Measurements from ENCODE around the gene MAD2L2. TPM values are rescaled to one million over a fixed set of nuclear protein-coding genes. Genes with fewer than 3 reads are reported as not detected.

MAD2L2 gene
- total RNA-seq, 1 donor from 2014 or later: 34.9 TPM

DNA sequence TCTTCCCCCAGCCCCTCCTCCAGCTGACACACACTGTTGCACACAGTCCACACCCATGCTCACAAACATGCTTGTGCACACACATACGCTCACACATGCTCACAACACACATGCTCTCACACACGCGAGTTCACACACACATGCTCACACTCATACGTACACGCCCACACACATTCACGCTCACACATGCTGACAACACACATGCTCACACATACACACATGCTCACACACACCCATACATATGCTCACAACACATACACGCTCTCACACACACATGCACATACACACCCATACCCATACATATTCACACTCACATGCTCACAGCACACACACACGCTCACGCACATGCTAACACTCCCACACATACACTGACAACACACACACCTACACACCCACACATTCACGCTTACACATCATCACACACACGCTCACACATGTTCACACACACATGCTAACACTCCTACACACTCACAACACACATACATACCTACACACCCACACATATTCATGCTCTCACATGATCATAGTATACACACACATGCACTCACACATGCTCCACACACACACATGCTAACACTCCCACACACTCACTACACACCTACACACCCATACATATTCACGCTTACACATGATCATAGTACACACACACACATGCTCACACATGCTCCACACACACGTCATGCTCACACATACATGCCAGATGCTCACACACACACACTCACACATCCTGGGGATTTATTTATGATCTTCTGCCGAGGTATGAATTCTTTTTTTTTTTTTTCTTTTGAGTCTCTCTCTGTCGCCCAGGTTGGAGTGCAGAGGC lies 21.2 kb upstream of the MAD2L2 start:
- no peak overlapping the region for H3K27ac Mint-ChIP-seq
- ATAC-seq (ENCODE audit: low read depth): no peak

DNA sequence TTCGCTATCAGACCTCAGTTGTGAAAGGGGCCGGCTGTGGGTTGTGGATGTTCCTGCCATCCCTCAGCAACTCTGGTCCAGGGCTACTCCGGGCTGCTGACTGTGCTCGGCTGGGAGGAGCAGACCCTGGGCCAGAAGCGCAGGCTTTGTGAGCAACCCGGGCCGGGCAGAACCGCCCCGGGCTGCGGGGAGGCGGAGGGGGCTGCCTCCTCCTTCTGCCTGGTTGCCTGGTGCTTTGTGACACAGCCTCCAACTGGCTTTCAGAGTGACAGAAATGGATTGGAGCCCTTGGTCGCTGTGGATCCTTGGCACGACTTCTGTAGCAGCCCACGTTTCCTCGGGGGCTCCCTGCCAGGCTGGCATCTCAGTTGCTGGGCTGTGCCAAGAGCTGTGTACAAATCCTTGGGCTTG lies 20.6 kb upstream of the MAD2L2 start:
- no peaks in the 10 kb centered on the region for H3K9me3 Mint-ChIP-seq
- H3K27me3 Mint-ChIP-seq: peaks cover 6% of the 10 kb centered on the region
- no peak overlapping the region for H3K27ac Mint-ChIP-seq
- POLR2A ChIA-PET: interaction anchor here (0.6 kb wide), 2 partner anchors 9 to 17 kb away, joined by 4 to 5 read pairs; no protein-coding TSS in a partner anchor
- H3K4me3 Mint-ChIP-seq: no peak overlapping the region
- ATAC-seq (ENCODE audit: low read depth) (no peak), DNase-seq (no peak)
- TF ChIP-seq, protein P1, sequence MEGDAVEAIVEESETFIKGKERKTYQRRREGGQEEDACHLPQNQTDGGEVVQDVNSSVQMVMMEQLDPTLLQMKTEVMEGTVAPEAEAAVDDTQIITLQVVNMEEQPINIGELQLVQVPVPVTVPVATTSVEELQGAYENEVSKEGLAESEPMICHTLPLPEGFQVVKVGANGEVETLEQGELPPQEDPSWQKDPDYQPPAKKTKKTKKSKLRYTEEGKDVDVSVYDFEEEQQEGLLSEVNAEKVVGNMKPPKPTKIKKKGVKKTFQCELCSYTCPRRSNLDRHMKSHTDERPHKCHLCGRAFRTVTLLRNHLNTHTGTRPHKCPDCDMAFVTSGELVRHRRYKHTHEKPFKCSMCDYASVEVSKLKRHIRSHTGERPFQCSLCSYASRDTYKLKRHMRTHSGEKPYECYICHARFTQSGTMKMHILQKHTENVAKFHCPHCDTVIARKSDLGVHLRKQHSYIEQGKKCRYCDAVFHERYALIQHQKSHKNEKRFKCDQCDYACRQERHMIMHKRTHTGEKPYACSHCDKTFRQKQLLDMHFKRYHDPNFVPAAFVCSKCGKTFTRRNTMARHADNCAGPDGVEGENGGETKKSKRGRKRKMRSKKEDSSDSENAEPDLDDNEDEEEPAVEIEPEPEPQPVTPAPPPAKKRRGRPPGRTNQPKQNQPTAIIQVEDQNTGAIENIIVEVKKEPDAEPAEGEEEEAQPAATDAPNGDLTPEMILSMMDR (IDR thresholded peaks at IDR 0.05): no peak
- H3K36me3 Mint-ChIP-seq (ENCODE audit: low read depth): no peaks in the 10 kb centered on the region
- CTCF ChIA-PET: no interaction called here
- H3K4me1 Mint-ChIP-seq: no peaks in the 10 kb centered on the region
- intact Hi-C loops (cut with micrococcal nuclease): no loop called here

More for the DNA sequence above, 21.2 kb upstream of the MAD2L2 start:
- no peaks in the 10 kb centered on the region for H3K9me3 Mint-ChIP-seq
- no peaks in the 10 kb centered on the region for H3K4me1 Mint-ChIP-seq
- no peaks in the 10 kb centered on the region for H3K36me3 Mint-ChIP-seq (ENCODE audit: low read depth)
- ChIA-PET CTCF (no interaction called here), POLR2A (interaction anchor here (0.6 kb wide), 1 partner anchor 17 kb away, joined by 5 read pairs; no protein-coding TSS in a partner anchor)
- no peak for DNase-seq
- H3K4me3 Mint-ChIP-seq: no peak overlapping the region
- peaks cover 6% of the 10 kb centered on the region for H3K27me3 Mint-ChIP-seq
- intact Hi-C loops (cut with micrococcal nuclease): no loop called here
- TF ChIP-seq, protein P1 (IDR thresholded peaks at IDR 0.05): no peak

DNA sequence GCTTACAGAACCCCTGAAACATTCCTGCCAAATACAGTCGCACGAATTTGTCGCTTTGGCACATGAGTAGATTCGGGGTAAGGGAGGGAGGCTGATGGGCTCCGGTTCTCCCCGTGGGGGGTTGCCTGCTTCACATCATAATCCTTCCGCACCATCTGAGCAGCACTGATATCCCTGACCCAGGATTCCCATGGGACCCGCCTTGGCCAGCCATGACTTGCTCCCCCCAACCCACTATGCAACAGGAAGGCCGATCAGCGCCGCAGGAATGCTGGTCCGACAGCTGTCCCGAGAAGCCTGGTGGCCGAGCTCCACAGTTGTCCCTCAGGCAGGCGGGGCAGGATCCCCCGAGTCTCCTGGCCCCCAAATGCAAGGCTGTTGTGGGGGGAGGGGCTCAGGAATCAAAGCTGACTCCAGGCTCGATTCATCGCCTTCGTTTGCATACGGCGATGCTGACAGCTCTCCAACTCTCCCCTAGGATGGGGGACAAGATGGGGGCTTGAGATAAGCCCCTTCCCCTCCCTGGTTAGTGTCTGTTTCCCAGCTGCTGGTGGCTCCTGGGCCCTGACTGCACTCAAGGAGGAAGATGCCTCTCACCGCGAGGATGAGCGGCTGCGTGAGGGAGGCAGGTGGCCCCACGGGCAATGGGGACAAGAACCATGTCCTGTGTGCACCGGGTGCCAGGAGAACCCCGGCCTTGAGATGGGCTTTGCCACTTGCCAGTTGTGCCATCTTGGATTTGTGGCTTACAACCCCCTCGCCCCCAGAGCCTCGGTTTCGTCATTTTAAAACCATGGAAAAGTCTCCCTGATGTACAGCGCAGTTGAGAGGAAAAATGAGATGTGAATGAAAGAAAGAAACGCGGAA lies 19.9 kb upstream of the MAD2L2 start:
- H3K9me3 Mint-ChIP-seq: no peaks in the 10 kb centered on the region
- POLR2A ChIA-PET: interaction anchor here (0.6 kb wide), 2 partner anchors 10 to 20 kb away, joined by 3 to 4 read pairs; partner anchors contain the start of gene MAD2L2
- intact Hi-C loops (cut with micrococcal nuclease): no loop called here

DNA sequence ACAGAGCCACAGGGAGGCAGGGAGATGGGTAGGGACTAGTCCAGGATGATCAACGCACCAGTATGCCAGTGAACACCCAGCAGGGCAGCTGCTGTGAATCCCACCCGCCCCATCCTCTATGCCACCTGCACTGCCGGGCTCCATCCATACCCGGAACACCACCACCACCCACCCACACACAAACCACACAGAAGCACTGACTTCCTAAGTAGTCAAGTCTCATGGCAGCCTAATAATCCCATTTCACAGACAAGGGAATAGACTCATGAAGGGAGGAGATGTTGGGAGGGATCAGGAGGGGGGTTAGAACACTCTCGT lies 16.9 kb upstream of the MAD2L2 start:
- intact Hi-C loops (cut with micrococcal nuclease): no loop called here
- DNase-seq: no peak

More for the DNA sequence above, 19.9 kb upstream of the MAD2L2 start:
- Mint-ChIP-seq H3K27me3 (peaks cover 6% of the 10 kb centered on the region), H3K4me3 (no peak overlapping the region), H3K36me3 (ENCODE audit: low read depth) (no peaks in the 10 kb centered on the region), H3K27ac (no peak overlapping the region), H3K4me1 (no peaks in the 10 kb centered on the region)
- CTCF ChIA-PET: no interaction called here
- no peak for DNase-seq
- ATAC-seq (ENCODE audit: low read depth): no peak
- TF ChIP-seq, protein P1 (IDR thresholded peaks at IDR 0.05): no peak

More for the DNA sequence above, 16.9 kb upstream of the MAD2L2 start:
- TF ChIP-seq, protein P1 (IDR thresholded peaks at IDR 0.05): no peak
- CTCF ChIA-PET: interaction anchor here (0.6 kb wide), 1 partner anchor 34 kb away, joined by 3 read pairs; the partner anchor contains the start of gene FBXO6
- H3K4me3 Mint-ChIP-seq: no peak overlapping the region
- H3K27me3 Mint-ChIP-seq: peaks cover 20% of the 10 kb centered on the region
- POLR2A ChIA-PET: no interaction called here
- no peak for ATAC-seq (ENCODE audit: low read depth)
- no peaks in the 10 kb centered on the region for H3K9me3 Mint-ChIP-seq
- H3K4me1 Mint-ChIP-seq: peaks cover 3% of the 10 kb centered on the region
- no peak overlapping the region for H3K27ac Mint-ChIP-seq
- H3K36me3 Mint-ChIP-seq (ENCODE audit: low read depth): no peaks in the 10 kb centered on the region

Measured in activated B cell treated with CpG ODN at 0.5 μM for 24 hours (primary cell).